CD14-positive monocyte (primary cell): ENCODE measurements around the gene FBXO2. TPM values are rescaled to one million over a fixed set of nuclear protein-coding genes. Genes with fewer than 3 reads are reported as not detected.

Experiments used
- DNase-seq, 3 donors: peaks; one replicate each; pipeline ENCODE4 v3.0.0-alpha.2; 2011 to 2022
- H2AFZ ChIP-seq: 2 replicates; pipeline ENCODE4 v1.6.0; 2012; ENCODE audit warnings: mild to moderate bottlenecking, low read depth, low read length, inconsistent platforms; ENCODE audit not compliant: insufficient read depth, poor library complexity, severe bottlenecking
- H3K27ac ChIP-seq, 2 donors: 1 replicate in 1 of 2; 2 replicates in 1 of 2; pipeline ENCODE4 v1.5.1; 2012 to 2013; ENCODE audit warnings: low read length in 2 of 2, control low read depth in 1 of 2, inconsistent platforms in 1 of 2, low read depth in 1 of 2, mild to moderate bottlenecking in 1 of 2
- H3K27me3 ChIP-seq, 2 donors: one replicate each; pipeline versions ENCODE4 v1.6.0 to v1.6.1; 2011 to 2013; ENCODE audit warnings: low read length in 2 of 2; ENCODE audit not compliant: control insufficient read depth in 2 of 2, insufficient read depth in 2 of 2
- H3K36me3 ChIP-seq, 2 donors: replicated peaks in 1 of 2; 1 replicate in 1 of 2; 2 replicates in 1 of 2; pipeline versions ENCODE4 v1.5.1 to v1.6.1; 2012 to 2013; ENCODE audit warnings: low read length in 2 of 2, control low read depth in 1 of 2, inconsistent platforms in 1 of 2, mild to moderate bottlenecking in 1 of 2; ENCODE audit not compliant: insufficient read depth in 2 of 2, control insufficient read depth in 1 of 2
- H3K4me1 ChIP-seq, 2 donors: 1 replicate in 1 of 2; 2 replicates in 1 of 2; pipeline versions ENCODE4 v1.5.1 to v1.6.1; 2012 to 2013; ENCODE audit warnings: low read length in 2 of 2, control low read depth in 1 of 2, inconsistent platforms in 1 of 2, mild to moderate bottlenecking in 1 of 2, moderate library complexity in 1 of 2; ENCODE audit not compliant: insufficient read depth in 2 of 2, control insufficient read depth in 1 of 2
- H3K4me2 ChIP-seq: replicated peaks from 2 replicates; pipeline ENCODE3; 2012; ENCODE audit warnings: low read length, moderate library complexity, mild to moderate bottlenecking; ENCODE audit not compliant: poor library complexity, severe bottlenecking; ENCODE audit errors: extremely low read depth
- H3K4me3 ChIP-seq, 3 experiments: fragments of 200-600 bp in 1 of 3; sonication (generic) in 1 of 3; replicated peaks in 1 of 3; 1 replicate in 2 of 3; 2 replicates in 1 of 3; pipeline ENCODE4 v1.5.1; 2011 to 2013; ENCODE audit warnings: low read length in 3 of 3, mild to moderate bottlenecking in 3 of 3, control low read depth in 2 of 3, low read depth in 2 of 3, inconsistent platforms in 1 of 3, moderate library complexity in 1 of 3
- H3K79me2 ChIP-seq: 2 replicates; pipeline ENCODE4 v1.6.0; 2012; ENCODE audit warnings: mild to moderate bottlenecking, control low read depth, inconsistent platforms, low read length, moderate library complexity; ENCODE audit not compliant: insufficient read depth
- H3K9ac ChIP-seq: 2 replicates; pipeline ENCODE4 v1.6.0; 2017; ENCODE audit warnings: low read length, mild to moderate bottlenecking; ENCODE audit not compliant: insufficient read depth, poor library complexity, severe bottlenecking
- H3K9me3 ChIP-seq, 2 donors: replicated peaks in 1 of 2; 1 replicate in 1 of 2; 2 replicates in 1 of 2; pipeline versions ENCODE4 v1.5.1 to v1.6.1; 2012 to 2013; ENCODE audit warnings: low read length in 2 of 2, control low read depth in 1 of 2; ENCODE audit not compliant: control insufficient read depth in 1 of 2, insufficient read depth in 1 of 2
- H4K20me1 ChIP-seq: 2 replicates; pipeline ENCODE4 v1.6.0; 2012; ENCODE audit warnings: mild to moderate bottlenecking, low read length, control low read depth, moderate library complexity; ENCODE audit not compliant: insufficient read depth
- H3K27ac Mint-ChIP-seq, 7 donors: one replicate each; pipeline ENCODE4 v1.8.0; 2020; ENCODE audit warnings: mild to moderate bottlenecking in 7 of 7, mixed read lengths in 7 of 7, moderate library complexity in 6 of 7, inconsistent platforms in 2 of 7
- H3K27me3 Mint-ChIP-seq, 3 donors: one replicate each; pipeline ENCODE4 v1.8.0; 2021 to 2022; ENCODE audit warnings: low read depth in 3 of 3, mild to moderate bottlenecking in 3 of 3, mixed read lengths in 3 of 3, moderate library complexity in 3 of 3, inconsistent platforms in 1 of 3
- H3K36me3 Mint-ChIP-seq, 2 donors: one replicate each; pipeline ENCODE4 v1.8.0; 2020; ENCODE audit warnings: mixed read lengths in 2 of 2, inconsistent platforms in 1 of 2, mild to moderate bottlenecking in 1 of 2
- H3K4me1 Mint-ChIP-seq: one replicate; pipeline ENCODE4 v1.8.0; 2020; ENCODE audit warnings: mild to moderate bottlenecking, mixed read lengths
- H3K4me3 Mint-ChIP-seq, 2 donors: one replicate each; pipeline ENCODE4 v1.8.0; 2020; ENCODE audit warnings: mild to moderate bottlenecking in 2 of 2, mixed read lengths in 2 of 2, moderate library complexity in 1 of 2
- H3K9me3 Mint-ChIP-seq, 7 donors: one replicate each; pipeline ENCODE4 v1.8.0; 2020 to 2022; ENCODE audit warnings: mixed read lengths in 7 of 7, mild to moderate bottlenecking in 6 of 7, moderate library complexity in 6 of 7, inconsistent platforms in 2 of 7
- CTCF ChIP-seq: fragments of 200-600 bp; IDR thresholded peaks from one replicate; pipeline ENCODE4 v1.8.0; 2022; ENCODE audit warnings: antibody characterized with exemption, mild to moderate bottlenecking
- WGBS: methylation state at CpG from one replicate; pipeline ENCODE4 v1.1.5; 2013; ENCODE audit warnings: missing lambda C conversion rate; ENCODE audit not compliant: insufficient coverage; 5-methylcytosine and 5-hydroxymethylcytosine counted together
- intact Hi-C, 2 donors: fragments of 100-400 bp; cut with micrococcal nuclease; formaldehyde crosslinking; loops; one replicate each; pipeline versions ENCODE4 v1.15.0 to v1.15.1; 2023
- polyA plus RNA-seq, 3 donors: library from polyadenylated mRNA; depleted of rRNA in 1 of 3; unstranded in 2 of 3; stranded (reverse) in 1 of 3; fragments of 300-500 nt in 2 of 3; fragments of >200 nt in 1 of 3; fragmentation: Illumina TruSeq in 2 of 3; gene quantifications; 1 replicate in 2 of 3; 2 replicates in 1 of 3; pipeline ENCODE4 v1.2.3, GENCODE V29; 2012 to 2021

Gene FBXO2
- polyA plus RNA-seq, 3 donors = 0.08 TPM; not detected in 2

- WGBS = under 1% methylated on average over 65 of the region's 78 CpGs
- Mint-ChIP-seq H3K9me3 (peaks cover 0 to 17% (median 7%) of the 10 kb centered on the region in 7 donors), H3K4me3 (peak within 1 kb of the TSS in 1 of 2 donors; percentile 86), H3K27ac (peak within 1 kb of the TSS in 2 of 7 donors; percentile 42 to 55), H3K36me3 (peaks cover 2 to 6% of the 10 kb centered on the region in 2 donors), H3K4me1 (peaks cover 23% of the 10 kb centered on the region), H3K27me3 (peaks cover 58 to 82% (median 68%) of the 10 kb centered on the region in 3 donors)
- Histone ChIP-seq H3K79me2 (no peaks in the 10 kb centered on the region), H3K4me3 (no peak within 1 kb of the TSS), H2AFZ (no peak within 1 kb of the TSS), H3K27me3 (peaks cover 41 to 63% of the 10 kb centered on the region in 2 donors), H3K27ac (no peak within 1 kb of the TSS), H4K20me1 (no peaks in the 10 kb centered on the region), H3K4me2 (no peak within 1 kb of the TSS), H3K36me3 (no peaks in the 10 kb centered on the region), H3K9ac (no peak within 1 kb of the TSS), H3K9me3 (peaks cover 0 to 11% of the 10 kb centered on the region in 2 donors), H3K4me1 (peaks cover 5 to 11% of the 10 kb centered on the region in 2 donors)
- intact Hi-C loops = no loop called here
- no peak for DNase-seq
- TF ChIP-seq CTCF = no peak
Observed at GRCh38 chr1:11691302-11691914, 37.2 kb upstream of the FBXO2 start, which contains the start of gene DRAXIN. TSS of gene DRAXIN (plus strand) at chr1:11691710. CDS start at chr1:11706259, 14,549 bp downstream.

- 2% methylated on average over 50 of the region's 64 CpGs for WGBS
- no peaks in the 10 kb centered on the region for H3K36me3 ChIP-seq
- H3K4me1 ChIP-seq = peaks cover 5 to 11% of the 10 kb centered on the region in 2 donors
- no peak overlapping the region for H3K9ac ChIP-seq
- TF ChIP-seq CTCF = no peak
- H3K4me1 Mint-ChIP-seq = peaks cover 23% of the 10 kb centered on the region
- peaks cover 0 to 11% of the 10 kb centered on the region in 2 donors for H3K9me3 ChIP-seq
- peak overlapping the region in 1 of 2 donors; percentile 73 for H3K4me3 Mint-ChIP-seq
- no peaks in the 10 kb centered on the region for H3K79me2 ChIP-seq
- H3K27me3 Mint-ChIP-seq = peaks cover 54 to 80% (median 67%) of the 10 kb centered on the region in 3 donors
- no peak overlapping the region for H3K4me3 ChIP-seq
- intact Hi-C loops = no loop called here
- no peak overlapping the region for H2AFZ ChIP-seq
- no peak for DNase-seq
- H3K27ac Mint-ChIP-seq = peak overlapping the region in 1 of 7 donors; percentile 55
- H3K9me3 Mint-ChIP-seq = peaks cover 0 to 17% (median 7%) of the 10 kb centered on the region in 7 donors
- H3K4me2 ChIP-seq = no peak overlapping the region
- no peaks in the 10 kb centered on the region for H4K20me1 ChIP-seq
- no peak overlapping the region for H3K27ac ChIP-seq
- H3K36me3 Mint-ChIP-seq = peaks cover 2 to 6% of the 10 kb centered on the region in 2 donors
- peaks cover 41 to 63% of the 10 kb centered on the region in 2 donors for H3K27me3 ChIP-seq
Observed at GRCh38 chr1:11690397-11691301, 36.4 kb upstream of the FBXO2 start.
